PFSK-1 (cell line): ENCODE results near the gene HOXA5.

ENCODE experiments used
- TAF1 ChIP-seq: IDR thresholded peaks from 2 replicates; pipeline ENCODE4 v1.6.1; 2012; ENCODE audit warnings: low read length, control low read depth, borderline replicate concordance; ENCODE audit not compliant: insufficient read depth
- TF ChIP-seq, protein P1 (sequence below), 2 experiments: IDR thresholded peaks; 2 replicates each; pipeline versions ENCODE4 v1.6.1 to v1.8.0; 2011 to 2012; ENCODE audit warnings: low read depth in 2 of 2, low read length in 2 of 2, control low read depth in 1 of 2, inconsistent platforms in 1 of 2, mild to moderate bottlenecking in 1 of 2, moderate library complexity in 1 of 2; ENCODE audit not compliant: insufficient read depth in 1 of 2

DNA sequence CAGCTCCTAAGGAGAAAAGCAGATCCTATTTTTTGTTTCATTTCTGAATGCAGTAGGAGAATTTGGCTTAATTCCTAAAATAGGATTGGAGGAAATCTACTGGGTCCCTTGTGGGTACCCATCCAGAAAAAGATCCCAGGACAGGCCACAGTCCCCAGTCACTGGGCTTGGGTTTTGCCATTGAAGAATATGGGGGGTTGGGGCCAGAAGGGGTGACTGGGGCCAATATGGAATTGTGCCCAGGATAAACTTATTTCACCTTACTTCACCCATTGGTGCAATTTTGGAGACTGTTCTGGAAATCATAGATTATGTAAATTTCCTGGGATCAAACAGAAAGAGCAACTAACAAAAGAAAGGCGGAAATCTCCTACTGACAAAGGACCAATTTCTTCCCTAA lies 5.0 kb downstream of the HOXA5 start:
- no peak for TF ChIP-seq TAF1
- TF ChIP-seq, protein P1, sequence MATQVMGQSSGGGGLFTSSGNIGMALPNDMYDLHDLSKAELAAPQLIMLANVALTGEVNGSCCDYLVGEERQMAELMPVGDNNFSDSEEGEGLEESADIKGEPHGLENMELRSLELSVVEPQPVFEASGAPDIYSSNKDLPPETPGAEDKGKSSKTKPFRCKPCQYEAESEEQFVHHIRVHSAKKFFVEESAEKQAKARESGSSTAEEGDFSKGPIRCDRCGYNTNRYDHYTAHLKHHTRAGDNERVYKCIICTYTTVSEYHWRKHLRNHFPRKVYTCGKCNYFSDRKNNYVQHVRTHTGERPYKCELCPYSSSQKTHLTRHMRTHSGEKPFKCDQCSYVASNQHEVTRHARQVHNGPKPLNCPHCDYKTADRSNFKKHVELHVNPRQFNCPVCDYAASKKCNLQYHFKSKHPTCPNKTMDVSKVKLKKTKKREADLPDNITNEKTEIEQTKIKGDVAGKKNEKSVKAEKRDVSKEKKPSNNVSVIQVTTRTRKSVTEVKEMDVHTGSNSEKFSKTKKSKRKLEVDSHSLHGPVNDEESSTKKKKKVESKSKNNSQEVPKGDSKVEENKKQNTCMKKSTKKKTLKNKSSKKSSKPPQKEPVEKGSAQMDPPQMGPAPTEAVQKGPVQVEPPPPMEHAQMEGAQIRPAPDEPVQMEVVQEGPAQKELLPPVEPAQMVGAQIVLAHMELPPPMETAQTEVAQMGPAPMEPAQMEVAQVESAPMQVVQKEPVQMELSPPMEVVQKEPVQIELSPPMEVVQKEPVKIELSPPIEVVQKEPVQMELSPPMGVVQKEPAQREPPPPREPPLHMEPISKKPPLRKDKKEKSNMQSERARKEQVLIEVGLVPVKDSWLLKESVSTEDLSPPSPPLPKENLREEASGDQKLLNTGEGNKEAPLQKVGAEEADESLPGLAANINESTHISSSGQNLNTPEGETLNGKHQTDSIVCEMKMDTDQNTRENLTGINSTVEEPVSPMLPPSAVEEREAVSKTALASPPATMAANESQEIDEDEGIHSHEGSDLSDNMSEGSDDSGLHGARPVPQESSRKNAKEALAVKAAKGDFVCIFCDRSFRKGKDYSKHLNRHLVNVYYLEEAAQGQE (IDR thresholded peaks at IDR 0.05; ENCODE audit: insufficient read depth in 1 of 2, low read depth in 2 of 2, low read length in 2 of 2) = no peak
